HTR-8/SVneo (cell line): Measurements from ENCODE around the gene EEPD1.
"Not testable (repeated sequence)": the region's sequence is repeated elsewhere in the genome, so short reads cannot be mapped to it uniquely, and the experiment has no call there.

Experiments
- DNase-seq: peaks from one replicate; pipeline ENCODE4 v3.0.0; 2011; ENCODE audit warnings: low spot score, mixed read lengths; ENCODE audit not compliant: insufficient read length
- FAIRE-seq: peaks from 2 replicates; lab custom pipeline; 2011; peaks lifted over from hg19 to GRCh38; lab: Jason Lieb, UNC

EEPD1 gene

GRCh38 chr7:36238138-36238537 is 85.1 kb downstream of the EEPD1 start:
- DNase-seq (no peak), FAIRE-seq (no peak)

GRCh38 chr7:36243356-36243755 is 90.3 kb downstream of the EEPD1 start:
- DNase-seq, FAIRE-seq: not testable (repeated sequence)

GRCh38 chr7:36244001-36244400 is 90.9 kb downstream of the EEPD1 start:
- not testable (repeated sequence) for DNase-seq, FAIRE-seq

GRCh38 chr7:36244429-36244828 is 91.4 kb downstream of the EEPD1 start:
- no peak for FAIRE-seq
- DNase-seq = no peak

- FAIRE-seq = no peak
- DNase-seq = no peak
These were observed 92.7 kb downstream of the EEPD1 start for GRCh38 chr7:36245684-36246299.

- no peak for FAIRE-seq
- DNase-seq = no peak
These were observed 96.0 kb downstream of the EEPD1 start for GRCh38 chr7:36249091-36249490.

GRCh38 chr7:36253699-36254098 is 100.6 kb downstream of the EEPD1 start:
- DNase-seq (no peak), FAIRE-seq (no peak)

- not testable (repeated sequence) for DNase-seq, FAIRE-seq
These were observed 105.6 kb downstream of the EEPD1 start for GRCh38 chr7:36258510-36259259.

- FAIRE-seq (no peak), DNase-seq (no peak)
These were observed 107.4 kb downstream of the EEPD1 start for GRCh38 chr7:36260481-36260880.

GRCh38 chr7:36261019-36261754 is 108.1 kb downstream of the EEPD1 start:
- DNase-seq = no peak

GRCh38 chr7:36262309-36263094 is 109.4 kb downstream of the EEPD1 start:
- FAIRE-seq (no peak), DNase-seq (no peak)

More at GRCh38 chr7:36261019-36261754, 108.1 kb downstream of the EEPD1 start:
- no peak for FAIRE-seq

GRCh38 chr7:36263095-36263484 is 110.0 kb downstream of the EEPD1 start:
- FAIRE-seq = no peak
- no peak for DNase-seq

GRCh38 chr7:36264123-36264801 is 111.2 kb downstream of the EEPD1 start:
- no peak for DNase-seq
- FAIRE-seq = no peak

GRCh38 chr7:36264913-36265516 is 112.0 kb downstream of the EEPD1 start:
- FAIRE-seq = no peak

GRCh38 chr7:36265680-36266079 is 112.6 kb downstream of the EEPD1 start:
- FAIRE-seq = no peak
- DNase-seq = no peak

More at GRCh38 chr7:36264913-36265516, 112.0 kb downstream of the EEPD1 start:
- no peak for DNase-seq

- DNase-seq (no peak), FAIRE-seq (no peak)
These were observed 113.1 kb downstream of the EEPD1 start for GRCh38 chr7:36266190-36266589.

GRCh38 chr7:36266683-36267082 is 113.6 kb downstream of the EEPD1 start:
- no peak for DNase-seq

GRCh38 chr7:36272211-36272566 is 119.1 kb downstream of the EEPD1 start:
- FAIRE-seq = no peak
- DNase-seq = no peak

More at GRCh38 chr7:36266683-36267082, 113.6 kb downstream of the EEPD1 start:
- FAIRE-seq = no peak

- FAIRE-seq = no peak
- DNase-seq = no peak
These were observed 119.7 kb downstream of the EEPD1 start for GRCh38 chr7:36272567-36273269.
